Astrocyte (in vitro differentiated cells and primary cell): ENCODE data around the gene ALDH1L1. TPM values are rescaled to one million over a fixed set of nuclear protein-coding genes. Genes with fewer than 3 reads are reported as not detected.

Experiments used
- DNase-seq: peaks from one replicate; pipeline ENCODE4 v3.0.0-alpha.2; 2010; ENCODE audit warnings: low read depth
- FAIRE-seq: peaks from 2 replicates; lab custom pipeline; 2011; peaks lifted over from hg19 to GRCh38; lab: Jason Lieb, UNC
- H2AFZ ChIP-seq: 2 replicates; pipeline ENCODE4 v1.6.0; 2012; ENCODE audit warnings: low read depth, low read length, inconsistent platforms
- H3K27ac ChIP-seq: 2 replicates; pipeline ENCODE4 v1.5.1; 2011; ENCODE audit warnings: low read depth, low read length, inconsistent platforms
- H3K27me3 ChIP-seq: 2 replicates; pipeline ENCODE4 v1.6.0; 2011; ENCODE audit warnings: low read length, inconsistent platforms; ENCODE audit not compliant: insufficient read depth
- H3K36me3 ChIP-seq: 2 replicates; pipeline ENCODE4 v1.5.1; 2011; ENCODE audit warnings: low read length, inconsistent platforms; ENCODE audit not compliant: insufficient read depth
- H3K4me1 ChIP-seq: 2 replicates; pipeline ENCODE4 v1.5.1; 2011; ENCODE audit warnings: low read length, inconsistent platforms; ENCODE audit not compliant: insufficient read depth
- H3K4me2 ChIP-seq: 2 replicates; pipeline ENCODE4 v1.6.0; 2012; ENCODE audit warnings: low read length, inconsistent platforms
- H3K4me3 ChIP-seq: 2 replicates; pipeline ENCODE4 v1.5.1; 2011; ENCODE audit warnings: low read depth, mild to moderate bottlenecking, low read length, inconsistent platforms; ENCODE audit not compliant: insufficient read depth
- H3K79me2 ChIP-seq: 2 replicates; pipeline ENCODE4 v1.6.0; 2012; ENCODE audit warnings: mild to moderate bottlenecking, low read length, inconsistent platforms; ENCODE audit not compliant: insufficient read depth
- H3K9ac ChIP-seq: 2 replicates; pipeline ENCODE4 v1.6.0; 2012; ENCODE audit warnings: mild to moderate bottlenecking, low read length, inconsistent platforms
- H3K9me3 ChIP-seq: 2 replicates; pipeline ENCODE4 v1.5.1; 2012; ENCODE audit warnings: low read depth, mild to moderate bottlenecking, low read length, inconsistent platforms; ENCODE audit not compliant: insufficient read depth
- H4K20me1 ChIP-seq: 2 replicates; pipeline ENCODE4 v1.6.0; 2012; ENCODE audit warnings: low read length, inconsistent platforms; ENCODE audit not compliant: insufficient read depth
- H3K27ac Mint-ChIP-seq: one replicate; pipeline ENCODE4 v1.8.0; 2021; ENCODE audit warnings: mild to moderate bottlenecking, mixed read lengths; ENCODE audit not compliant: unreplicated experiment
- H3K27me3 Mint-ChIP-seq: one replicate; pipeline ENCODE4 v1.8.0; 2021; ENCODE audit warnings: low read depth, mixed read lengths; ENCODE audit not compliant: unreplicated experiment
- H3K36me3 Mint-ChIP-seq: one replicate; pipeline ENCODE4 v1.8.0; 2021; ENCODE audit warnings: low read depth, mixed read lengths; ENCODE audit not compliant: unreplicated experiment
- H3K4me1 Mint-ChIP-seq: one replicate; pipeline ENCODE4 v1.8.0; 2021; ENCODE audit warnings: low read depth, mixed read lengths; ENCODE audit not compliant: unreplicated experiment
- H3K4me3 Mint-ChIP-seq: one replicate; pipeline ENCODE4 v1.8.0; 2021; ENCODE audit warnings: mild to moderate bottlenecking, moderate library complexity, mixed read lengths; ENCODE audit not compliant: unreplicated experiment
- H3K9me3 Mint-ChIP-seq: one replicate; pipeline ENCODE4 v1.8.0; 2021; ENCODE audit warnings: mild to moderate bottlenecking, mixed read lengths; ENCODE audit not compliant: unreplicated experiment
- EZH2 ChIP-seq: IDR thresholded peaks from 2 replicates; pipeline ENCODE4 v1.6.1; 2012; ENCODE audit warnings: mild to moderate bottlenecking, low read length, inconsistent platforms; ENCODE audit not compliant: insufficient read depth
- total RNA-seq: library from RNA; stranded (reverse); gene quantifications from 2 replicates; pipeline ENCODE4 v1.2.1, GENCODE V29; 2021
- TF ChIP-seq, protein P1 (sequence below): IDR thresholded peaks from 2 replicates; pipeline ENCODE4 v1.5.1; 2011; ENCODE audit warnings: low read depth, mild to moderate bottlenecking, inconsistent platforms, low read length, moderate library complexity; ENCODE audit not compliant: insufficient read depth

Gene ALDH1L1
- total RNA-seq, 1 donor from 2014 or later: not detected

DNA sequence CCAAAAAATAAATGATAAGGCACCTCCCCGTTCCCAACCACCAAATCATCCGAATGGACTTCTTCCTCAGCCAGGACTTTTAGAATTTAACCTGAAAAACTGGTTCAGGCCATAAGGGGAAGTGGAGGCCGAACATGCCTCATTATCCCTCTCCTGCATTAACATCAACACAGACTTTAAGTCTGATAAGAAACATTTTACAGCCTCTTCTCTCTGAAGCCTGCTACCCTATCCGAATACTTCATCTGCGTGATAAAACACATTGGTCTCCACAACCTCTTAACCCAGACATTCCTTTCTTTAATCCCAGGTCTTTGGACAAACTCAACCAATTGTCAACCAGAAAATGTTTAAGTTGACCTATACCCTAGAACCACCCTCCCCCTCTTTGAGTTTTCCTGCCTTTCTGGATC, 95.6 kb downstream of the ALDH1L1 start:
- Histone ChIP-seq H3K79me2 (peaks cover 4% of the 10 kb centered on the region), H3K4me3 (peak overlapping the region; percentile 60), H3K4me2 (peak overlapping the region; percentile 84), H4K20me1 (peaks cover 6% of the 10 kb centered on the region), H2AFZ (no peak overlapping the region), H3K27ac (no peak overlapping the region), H3K27me3 (no peaks in the 10 kb centered on the region), H3K4me1 (peaks cover 4% of the 10 kb centered on the region), H3K9me3 (no peaks in the 10 kb centered on the region), H3K9ac (peak overlapping the region; percentile 81), H3K36me3 (no peaks in the 10 kb centered on the region)
- H3K27ac Mint-ChIP-seq: no peak overlapping the region
- DNase-seq: no peak
- H3K4me1 Mint-ChIP-seq: peaks cover 2% of the 10 kb centered on the region
- peaks cover 11% of the 10 kb centered on the region for H3K9me3 Mint-ChIP-seq
- no peaks in the 10 kb centered on the region for H3K27me3 Mint-ChIP-seq
- H3K4me3 Mint-ChIP-seq: peak overlapping the region; percentile 81
- TF ChIP-seq EZH2: no peak
- TF ChIP-seq, protein P1, sequence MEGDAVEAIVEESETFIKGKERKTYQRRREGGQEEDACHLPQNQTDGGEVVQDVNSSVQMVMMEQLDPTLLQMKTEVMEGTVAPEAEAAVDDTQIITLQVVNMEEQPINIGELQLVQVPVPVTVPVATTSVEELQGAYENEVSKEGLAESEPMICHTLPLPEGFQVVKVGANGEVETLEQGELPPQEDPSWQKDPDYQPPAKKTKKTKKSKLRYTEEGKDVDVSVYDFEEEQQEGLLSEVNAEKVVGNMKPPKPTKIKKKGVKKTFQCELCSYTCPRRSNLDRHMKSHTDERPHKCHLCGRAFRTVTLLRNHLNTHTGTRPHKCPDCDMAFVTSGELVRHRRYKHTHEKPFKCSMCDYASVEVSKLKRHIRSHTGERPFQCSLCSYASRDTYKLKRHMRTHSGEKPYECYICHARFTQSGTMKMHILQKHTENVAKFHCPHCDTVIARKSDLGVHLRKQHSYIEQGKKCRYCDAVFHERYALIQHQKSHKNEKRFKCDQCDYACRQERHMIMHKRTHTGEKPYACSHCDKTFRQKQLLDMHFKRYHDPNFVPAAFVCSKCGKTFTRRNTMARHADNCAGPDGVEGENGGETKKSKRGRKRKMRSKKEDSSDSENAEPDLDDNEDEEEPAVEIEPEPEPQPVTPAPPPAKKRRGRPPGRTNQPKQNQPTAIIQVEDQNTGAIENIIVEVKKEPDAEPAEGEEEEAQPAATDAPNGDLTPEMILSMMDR: no peak
- no peaks in the 10 kb centered on the region for H3K36me3 Mint-ChIP-seq
- no peak for FAIRE-seq

GRCh38 chr3:126083913-126084767, 96.2 kb downstream of the ALDH1L1 start, which contains the start of gene SLC41A3:
Gene SLC41A3 (minus strand): TSS chr3:126084124. CDS start chr3:126068219, 15,905 bp downstream.
- peak within 1 kb of the TSS; percentile 33 for H3K27ac ChIP-seq
- H4K20me1 ChIP-seq: peaks cover 6% of the 10 kb centered on the region
- Mint-ChIP-seq H3K36me3 (no peaks in the 10 kb centered on the region), H3K27me3 (no peaks in the 10 kb centered on the region), H3K9me3 (peaks cover 11% of the 10 kb centered on the region), H3K4me3 (peak within 1 kb of the TSS; percentile 88), H3K4me1 (peaks cover 2% of the 10 kb centered on the region), H3K27ac (peak within 1 kb of the TSS; percentile 35)
- H3K4me1 ChIP-seq: peaks cover 4% of the 10 kb centered on the region
- H3K9ac ChIP-seq: peak within 1 kb of the TSS; percentile 81
- peaks cover 4% of the 10 kb centered on the region for H3K79me2 ChIP-seq
- no peak for FAIRE-seq
- H3K4me2 ChIP-seq: peak within 1 kb of the TSS; percentile 84
- no peaks in the 10 kb centered on the region for H3K27me3 ChIP-seq
- no peaks in the 10 kb centered on the region for H3K9me3 ChIP-seq
- peak within 1 kb of the TSS; percentile 81 for H2AFZ ChIP-seq
- peak; percentile 57 for DNase-seq
- no peak for TF ChIP-seq EZH2
- TF ChIP-seq, protein P1: peak; percentile 19
- H3K36me3 ChIP-seq: no peaks in the 10 kb centered on the region
- peak within 1 kb of the TSS; percentile 60 for H3K4me3 ChIP-seq

- no peaks in the 10 kb centered on the region for H3K27me3 ChIP-seq
- peak overlapping the region; percentile 60 for H3K4me3 ChIP-seq
- Mint-ChIP-seq H3K27me3 (no peaks in the 10 kb centered on the region), H3K36me3 (no peaks in the 10 kb centered on the region), H3K9me3 (peaks cover 11% of the 10 kb centered on the region), H3K27ac (peak overlapping the region; percentile 35), H3K4me3 (peak overlapping the region; percentile 88), H3K4me1 (peaks cover 2% of the 10 kb centered on the region)
- H3K4me1 ChIP-seq: peaks cover 4% of the 10 kb centered on the region
- peak overlapping the region; percentile 81 for H3K9ac ChIP-seq
- peak overlapping the region; percentile 84 for H3K4me2 ChIP-seq
- no peaks in the 10 kb centered on the region for H3K36me3 ChIP-seq
- DNase-seq: peak; percentile 22
- H2AFZ ChIP-seq: peak overlapping the region; percentile 81
- peak overlapping the region; percentile 19 for H3K27ac ChIP-seq
- H4K20me1 ChIP-seq: peaks cover 6% of the 10 kb centered on the region
- H3K79me2 ChIP-seq: peaks cover 4% of the 10 kb centered on the region
- H3K9me3 ChIP-seq: no peaks in the 10 kb centered on the region
- no peak for FAIRE-seq
- TF ChIP-seq, protein P1: no peak
- no peak for TF ChIP-seq EZH2
These were observed 96.9 kb downstream of the ALDH1L1 start for GRCh38 chr3:126083511-126083912.
